Urothelium cell line (cell line): ENCODE results near the gene ADD2.
A peak's percentile ranks its signal among the peaks of the same experiment; 100 is the strongest.
"Not testable (repeated sequence)": the region's sequence is repeated elsewhere in the genome, so short reads cannot be mapped to it uniquely, and the experiment has no call there.

Source experiments
- DNase-seq: peaks from one replicate; pipeline ENCODE4 v3.0.0; 2011; ENCODE audit warnings: low spot score, mixed read lengths
- FAIRE-seq: peaks from 2 replicates; lab custom pipeline; 2011; peaks lifted over from hg19 to GRCh38; lab: Jason Lieb, UNC

ADD2 gene

GRCh38 chr2:70753902-70754301 is 14.1 kb downstream of the ADD2 start:
- DNase-seq: no peak
- FAIRE-seq: no peak

GRCh38 chr2:70753031-70753430 is 15.0 kb downstream of the ADD2 start:
- FAIRE-seq: no peak
- no peak for DNase-seq

- no peak for DNase-seq
- no peak for FAIRE-seq
Measured at GRCh38 chr2:70752396-70752795, 15.6 kb downstream of the ADD2 start.

GRCh38 chr2:70751881-70752280 is 16.1 kb downstream of the ADD2 start:
- no peak for FAIRE-seq

DNA sequence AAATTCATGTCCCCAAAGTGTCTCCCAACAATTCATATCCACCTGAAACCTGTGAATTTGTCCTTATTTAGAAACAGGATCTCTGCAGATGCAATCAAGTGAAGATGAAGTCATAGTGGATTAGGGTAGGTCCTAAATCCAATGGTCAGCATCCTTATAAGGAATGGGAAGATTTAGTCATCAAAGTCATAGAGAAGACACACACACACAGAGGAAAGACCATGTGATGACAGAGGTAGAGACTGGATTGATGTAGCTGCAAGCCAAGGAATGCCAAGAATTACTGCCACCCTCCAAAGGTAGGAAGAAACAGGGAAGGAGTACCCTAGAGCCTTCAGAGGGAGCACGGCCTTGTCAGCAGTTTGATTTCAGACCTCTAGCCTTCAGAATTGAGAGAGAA is 17.7 kb downstream of the ADD2 start:
- DNase-seq (no peak), FAIRE-seq (no peak)

More at GRCh38 chr2:70751881-70752280, 16.1 kb downstream of the ADD2 start:
- no peak for DNase-seq

- no peak for DNase-seq
- no peak for FAIRE-seq
Measured at GRCh38 chr2:70748002-70748784, 19.8 kb downstream of the ADD2 start.

- FAIRE-seq: no peak
- no peak for DNase-seq
Measured at GRCh38 chr2:70747284-70747683, 20.7 kb downstream of the ADD2 start.

DNA sequence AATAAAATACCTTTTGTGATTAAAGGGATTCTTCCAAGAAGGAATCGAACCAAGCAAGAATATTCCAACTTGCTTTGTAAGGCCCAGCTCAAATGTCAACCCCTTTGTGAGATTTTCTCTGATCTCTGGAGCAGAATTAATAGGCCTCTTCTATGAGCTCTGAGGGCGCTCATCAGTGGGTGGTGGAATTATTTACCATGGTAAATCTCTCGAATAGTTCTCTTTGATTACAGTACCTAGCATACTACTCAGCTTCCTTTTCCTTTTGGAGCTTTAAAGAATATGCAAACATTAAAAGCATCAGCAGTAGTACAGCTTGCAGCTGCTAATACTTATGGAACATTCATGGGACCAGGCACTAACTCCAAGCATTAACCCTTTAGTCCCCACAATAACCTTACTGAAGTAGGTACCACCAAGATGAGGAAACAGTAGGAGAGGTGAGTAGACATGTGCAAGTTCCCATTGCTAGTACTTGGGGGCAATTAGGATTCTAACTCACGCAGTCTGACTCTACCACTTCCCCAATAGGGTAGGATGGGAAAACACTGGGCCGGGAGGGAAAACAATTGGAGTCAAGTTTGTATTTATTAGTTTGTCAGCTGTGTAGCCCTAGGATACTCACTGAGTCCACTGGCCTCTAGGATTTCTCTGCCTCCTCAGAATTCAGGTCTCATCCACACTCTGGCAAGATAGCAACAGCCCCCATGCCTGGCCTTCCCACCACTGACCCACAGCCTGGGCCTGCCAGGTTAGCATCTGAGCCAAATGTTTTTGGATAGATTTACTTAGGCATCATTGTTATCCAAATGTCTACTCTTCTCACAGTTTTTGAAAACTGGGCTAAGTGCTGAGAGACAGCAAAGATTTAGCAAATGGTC is 21.7 kb downstream of the ADD2 start:
- DNase-seq: no peak
- FAIRE-seq: no peak

DNA sequence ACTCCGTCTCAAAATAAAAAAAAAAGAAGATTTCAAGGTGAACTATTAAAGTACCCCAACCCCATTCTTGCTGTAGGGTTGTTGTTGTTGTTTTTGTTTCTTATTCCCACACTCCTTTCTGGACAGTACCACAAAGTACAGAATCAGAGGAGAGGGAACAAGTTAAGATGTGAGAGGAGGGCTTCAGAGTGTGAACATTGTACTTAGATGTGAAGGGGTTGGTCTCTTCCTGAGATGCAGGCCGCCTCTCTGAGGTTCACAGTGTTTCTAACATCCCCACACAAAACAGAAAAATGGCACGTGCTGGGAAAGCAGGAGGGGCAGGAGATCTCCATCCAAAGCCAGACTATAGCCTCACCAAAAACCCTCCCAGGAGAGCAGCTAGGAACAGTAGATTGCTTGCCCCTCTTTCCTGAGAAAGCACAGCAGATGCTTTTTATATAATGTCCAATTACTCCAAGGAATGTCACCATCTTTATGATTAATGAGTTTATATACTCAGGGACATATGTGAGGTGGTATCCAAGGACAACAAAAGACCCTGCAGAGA is 22.6 kb downstream of the ADD2 start:
- FAIRE-seq: no peak
- no peak for DNase-seq

DNA sequence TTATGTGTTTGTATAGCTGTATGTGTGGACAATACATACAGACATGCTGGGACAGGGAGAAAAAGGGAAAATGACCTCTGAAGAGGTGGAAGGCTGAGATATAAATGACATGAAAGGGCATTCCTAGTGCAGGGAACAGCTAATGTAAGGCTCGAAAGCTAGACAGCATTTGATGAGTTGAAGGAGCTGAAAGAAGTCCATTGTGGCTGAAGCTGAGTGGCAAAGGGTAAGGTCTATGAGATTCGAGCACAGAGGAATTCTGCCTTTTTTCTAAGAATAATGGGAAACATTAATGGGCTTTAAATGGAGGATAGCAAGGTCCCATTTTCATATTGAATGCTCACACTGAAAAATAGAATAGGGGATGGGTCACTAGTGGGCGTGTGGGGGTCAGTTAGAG is 23.6 kb downstream of the ADD2 start:
- DNase-seq (no peak), FAIRE-seq (no peak)

DNA sequence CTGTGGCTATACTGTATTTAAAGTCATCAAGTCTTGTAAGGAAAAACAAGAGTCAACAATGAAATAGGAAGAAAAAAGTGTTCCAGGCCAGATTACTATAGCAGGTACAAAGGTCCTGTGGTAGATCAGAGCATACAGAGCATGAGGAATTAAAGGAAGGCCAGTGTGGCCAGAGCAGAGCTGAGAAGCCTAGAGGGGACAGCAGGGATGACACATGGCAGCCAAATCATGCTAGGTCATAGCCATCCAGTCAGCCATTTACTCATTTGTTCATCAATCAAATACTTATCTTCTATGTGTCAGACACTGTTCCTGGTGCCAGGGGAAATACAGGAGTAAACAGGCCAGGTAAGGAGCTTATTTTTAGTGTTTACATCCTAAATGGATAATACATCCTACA is 24.3 kb downstream of the ADD2 start:
- DNase-seq (no peak), FAIRE-seq (no peak)

GRCh38 chr2:70743068-70743467 is 24.9 kb downstream of the ADD2 start:
- DNase-seq: no peak
- FAIRE-seq: no peak

GRCh38 chr2:70739492-70739891 is 28.5 kb downstream of the ADD2 start:
- not testable (repeated sequence) for FAIRE-seq, DNase-seq

DNA sequence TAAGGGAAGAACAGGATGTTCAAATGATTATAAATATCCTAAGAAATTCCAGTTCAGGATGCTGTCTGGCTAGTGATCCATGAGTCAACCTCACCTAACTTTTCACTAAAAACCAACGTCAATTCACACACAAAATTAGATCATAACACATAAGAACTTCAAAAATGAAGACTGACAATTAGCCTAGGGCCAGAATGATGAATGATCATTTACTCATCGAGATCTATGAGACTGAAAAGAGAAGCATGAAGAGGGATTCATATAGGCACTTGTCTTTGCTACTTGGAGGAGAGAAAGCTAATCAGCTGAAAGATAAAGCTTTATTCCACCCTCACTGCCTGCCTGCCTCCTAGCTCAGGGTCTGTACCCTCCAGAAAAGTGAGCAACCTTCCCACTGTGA is 29.8 kb downstream of the ADD2 start:
- no peak for DNase-seq
- no peak for FAIRE-seq

DNA sequence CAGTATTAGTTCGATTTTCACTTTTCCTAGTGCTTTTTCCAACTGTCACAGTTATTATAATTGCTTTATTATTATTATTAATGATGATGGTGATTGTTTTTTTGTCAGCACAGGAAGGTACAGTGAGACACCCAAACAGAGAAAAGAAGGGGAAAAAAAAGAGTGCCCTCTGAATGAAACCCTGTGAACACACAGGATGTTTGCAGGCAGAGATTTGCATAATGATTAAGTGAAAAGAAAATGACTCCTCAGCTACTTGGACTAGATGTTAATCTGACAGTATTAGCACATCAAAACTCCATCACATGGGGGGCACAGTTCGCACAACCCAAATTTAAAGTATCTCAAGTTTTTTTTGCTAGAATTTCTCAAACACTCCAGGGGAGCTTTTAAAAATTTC is 32.9 kb downstream of the ADD2 start:
- DNase-seq (no peak), FAIRE-seq (no peak)

DNA sequence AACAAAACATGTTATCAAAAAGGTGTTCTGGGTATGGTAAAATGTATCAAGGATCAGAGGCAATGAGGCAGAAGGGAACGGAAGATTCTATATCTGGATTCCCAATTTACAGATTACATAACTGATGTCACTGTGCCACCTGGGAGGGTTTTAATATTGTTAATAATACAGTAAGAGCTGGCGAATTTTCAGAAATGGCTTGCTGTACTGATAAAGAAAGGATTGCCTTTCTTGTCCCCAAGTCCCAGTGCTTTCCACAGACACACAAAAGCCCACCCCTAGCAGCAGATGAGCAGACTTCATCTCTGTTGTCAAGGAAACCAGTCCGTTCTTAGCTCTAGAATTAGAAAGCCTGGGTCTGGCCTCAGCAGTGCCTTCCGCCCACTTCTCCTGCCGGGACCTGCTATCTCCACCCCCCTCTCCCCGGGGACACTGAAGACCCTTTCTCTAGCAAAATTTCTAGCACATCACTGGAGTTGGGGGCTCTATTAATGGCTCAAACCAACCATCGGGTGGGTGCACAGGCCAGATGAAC is 34.3 kb downstream of the ADD2 start:
- FAIRE-seq (no peak), DNase-seq (no peak)

GRCh38 chr2:70732766-70733645 is 35.0 kb downstream of the ADD2 start:
- DNase-seq (no peak), FAIRE-seq (no peak)

DNA sequence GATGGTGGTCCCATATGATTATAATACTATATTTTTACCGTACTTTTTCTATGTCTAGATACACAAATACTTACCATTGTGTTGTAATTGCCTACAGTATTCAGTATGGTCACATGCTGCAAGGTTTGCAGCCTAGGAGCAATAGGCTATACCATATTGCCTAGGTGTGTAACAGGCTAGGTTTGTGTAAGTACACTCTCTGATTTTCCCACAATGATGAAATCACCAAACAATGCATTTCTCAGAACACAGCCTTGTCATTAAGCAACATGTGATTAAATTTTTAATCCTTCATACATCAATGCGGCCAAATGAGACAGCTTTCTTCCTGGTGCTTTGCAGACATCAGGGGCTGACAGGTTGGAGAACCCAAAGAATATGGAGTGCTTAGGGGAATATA is 37.3 kb downstream of the ADD2 start:
- no peak for FAIRE-seq

GRCh38 chr2:70729647-70730046 is 38.4 kb downstream of the ADD2 start:
- DNase-seq (no peak), FAIRE-seq (no peak)

More for the DNA sequence above, 37.3 kb downstream of the ADD2 start:
- no peak for DNase-seq

- DNase-seq: no peak
- peak; percentile 30 for FAIRE-seq
Measured at GRCh38 chr2:70728128-70728527, 39.9 kb downstream of the ADD2 start.
